ENCODE results near the gene ARL8B. TPM values are rescaled to one million over a fixed set of nuclear protein-coding genes. Genes with fewer than 3 reads are reported as not detected.

The ARL8B gene
- total RNA-seq (2014; rRNA removed) (43.8 and 45.3 TPM in 2 replicates), Bru-seq, nascent RNA (percentile 96 among the genes with signal in this experiment), BruChase-seq, experiment 1, labeled RNA remaining after a 6-hour chase (percentile 96 among the genes with signal in this experiment), BruChase-seq, experiment 2, labeled RNA remaining after a 2-hour chase (percentile 96 among the genes with signal in this experiment)
- long read RNA-seq, transcript ARL8B-201 (7 exons, 3,005 nt) = major isoform, 311 of 344 reads
- long read RNA-seq, partial matches to known transcripts = 6 of 344 reads
- long read RNA-seq, other reads (novel, unspliced or antisense) = 27 of 344 reads

DNA sequence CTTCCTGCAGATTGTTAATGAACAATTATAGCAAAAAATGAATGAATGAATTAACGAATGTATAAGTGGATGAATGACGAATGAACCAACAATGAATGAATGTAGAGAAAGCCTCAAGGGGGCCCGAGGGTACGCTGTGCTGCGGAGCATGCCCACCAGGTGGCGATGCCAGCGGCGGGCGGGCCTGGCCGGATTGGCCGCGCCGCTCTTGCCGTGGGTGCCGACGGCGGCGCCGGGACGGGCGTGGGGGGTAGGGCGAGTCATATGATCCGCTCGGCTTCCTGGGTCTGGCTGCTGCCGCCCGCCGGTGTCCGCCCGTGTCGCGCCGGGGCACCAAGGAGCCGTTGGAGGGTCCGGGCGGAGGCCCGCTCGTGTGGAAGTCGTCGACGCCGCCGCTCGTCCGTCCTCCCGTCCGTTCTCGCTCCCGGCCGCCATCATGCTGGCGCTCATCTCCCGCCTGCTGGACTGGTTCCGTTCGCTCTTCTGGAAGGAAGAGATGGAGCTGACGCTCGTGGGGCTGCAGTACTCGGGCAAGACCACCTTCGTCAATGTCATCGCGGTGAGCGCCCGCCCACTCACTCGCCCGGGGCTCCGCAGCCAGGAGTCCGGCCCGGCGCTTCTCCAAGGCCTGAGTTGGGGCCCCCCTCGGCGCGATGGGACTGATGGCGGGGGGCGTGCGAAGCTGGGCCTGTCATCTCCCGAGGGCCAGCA lies at the start of gene ARL8B:
Gene ARL8B (plus strand): TSS at position 263 of the 711 bp plus-strand sequence. CDS start 174 bp downstream, at position 437.
- Histone ChIP-seq H3K27ac (ENCODE audit: low read length) (peak within 1 kb of the TSS; percentile 78), H3K9me2 (replicated peaks; ENCODE audit: low read length) (no peaks in the 10 kb centered on the region), H3F3A (ENCODE audit: low read length, unreplicated experiment) (no peaks in the 10 kb centered on the region), H3K9me3 (ENCODE audit: low read length) (no peaks in the 10 kb centered on the region), H3K79me2 (ENCODE audit: low read length) (peaks cover 51% of the 10 kb centered on the region), H3K4me2 (ENCODE audit: low read length) (peak within 1 kb of the TSS; percentile 99), H3K4me1 (ENCODE audit: insufficient read depth, low read length) (peaks cover 31% of the 10 kb centered on the region), H4K20me1 (ENCODE audit: low read length) (peaks cover 39% of the 10 kb centered on the region), H2AFZ (ENCODE audit: low read length) (peak within 1 kb of the TSS; percentile 59), H3K4me3 (ENCODE audit: low read length) (peak within 1 kb of the TSS; percentile 93), H3K36me3 (ENCODE audit: low read depth, low read length) (0 out of 2 replicates have a peak, but pooled peaks cover 4% of the 10 kb centered on the region), H3K9ac (ENCODE audit: low read length) (peak within 1 kb of the TSS; percentile 96), H3K27me3 (ENCODE audit: low read length) (no peaks in the 10 kb centered on the region)
- ATAC-seq (peak; percentile 86), DNase-seq (peak; percentile 94)
- BruUV-seq (replicated peaks) = no TSS peak
- TF ChIP-seq, protein P1, sequence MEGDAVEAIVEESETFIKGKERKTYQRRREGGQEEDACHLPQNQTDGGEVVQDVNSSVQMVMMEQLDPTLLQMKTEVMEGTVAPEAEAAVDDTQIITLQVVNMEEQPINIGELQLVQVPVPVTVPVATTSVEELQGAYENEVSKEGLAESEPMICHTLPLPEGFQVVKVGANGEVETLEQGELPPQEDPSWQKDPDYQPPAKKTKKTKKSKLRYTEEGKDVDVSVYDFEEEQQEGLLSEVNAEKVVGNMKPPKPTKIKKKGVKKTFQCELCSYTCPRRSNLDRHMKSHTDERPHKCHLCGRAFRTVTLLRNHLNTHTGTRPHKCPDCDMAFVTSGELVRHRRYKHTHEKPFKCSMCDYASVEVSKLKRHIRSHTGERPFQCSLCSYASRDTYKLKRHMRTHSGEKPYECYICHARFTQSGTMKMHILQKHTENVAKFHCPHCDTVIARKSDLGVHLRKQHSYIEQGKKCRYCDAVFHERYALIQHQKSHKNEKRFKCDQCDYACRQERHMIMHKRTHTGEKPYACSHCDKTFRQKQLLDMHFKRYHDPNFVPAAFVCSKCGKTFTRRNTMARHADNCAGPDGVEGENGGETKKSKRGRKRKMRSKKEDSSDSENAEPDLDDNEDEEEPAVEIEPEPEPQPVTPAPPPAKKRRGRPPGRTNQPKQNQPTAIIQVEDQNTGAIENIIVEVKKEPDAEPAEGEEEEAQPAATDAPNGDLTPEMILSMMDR (conservative IDR thresholded peaks at IDR 0.05; ENCODE audit: low read depth, low read length) = peak; percentile 98
- TF ChIP-seq EZH2phosphoT487 (IDR thresholded peaks at IDR 0.05; ENCODE audit: borderline replicate concordance, low read length) = no peak
- CTCF ChIA-PET = no interaction called here
- intact Hi-C loops (cut with micrococcal nuclease) = loop anchor here (1.0 to 5.0 kb wide), 5 partner anchors 65 to 465 kb away; partner anchors contain the start of genes BHLHE40 and EDEM1
- POLR2A ChIA-PET (ENCODE audit: unreplicated experiment) = no interaction called here

DNA sequence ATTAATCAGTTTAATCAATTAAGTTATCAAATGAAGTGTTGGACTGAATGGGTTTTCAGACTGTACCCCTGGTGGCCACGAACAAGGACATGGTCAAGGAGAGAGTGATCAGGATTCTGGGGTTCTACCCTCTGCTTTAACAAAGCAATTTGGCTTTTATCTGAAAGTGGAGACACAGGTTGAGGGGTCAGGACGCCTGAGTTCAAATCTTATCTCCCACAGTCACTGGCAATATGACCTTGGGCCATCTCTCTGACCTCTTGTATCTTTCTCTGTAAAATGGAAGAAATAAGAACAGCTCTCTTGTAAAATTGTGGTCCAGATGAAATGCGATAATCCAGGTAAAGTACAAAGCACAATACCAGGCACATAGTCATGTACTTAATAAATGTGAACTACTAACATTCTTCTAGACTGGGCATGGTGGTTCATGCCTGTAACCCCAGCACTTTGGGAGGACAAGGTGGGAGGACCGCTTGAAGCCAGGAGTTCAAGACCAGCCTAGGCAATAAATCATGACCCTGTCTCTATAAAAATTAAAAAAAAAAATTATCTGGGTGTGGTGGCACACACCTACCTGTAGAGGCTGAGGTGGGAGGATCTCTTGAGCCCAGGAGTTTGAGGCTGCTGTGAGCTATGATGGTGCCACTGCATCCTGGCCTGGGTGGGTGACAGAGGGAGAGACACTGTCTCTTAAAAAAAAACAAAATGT lies 48.6 kb upstream of the ARL8B start:
- no TSS peak for BruUV-seq (replicated peaks)
- no peak for ATAC-seq
- H3K9ac ChIP-seq (ENCODE audit: low read length) = no peak overlapping the region
- no peak overlapping the region for H3K4me3 ChIP-seq (ENCODE audit: low read length)
- H4K20me1 ChIP-seq (ENCODE audit: low read length) = no peaks in the 10 kb centered on the region
- H3K4me1 ChIP-seq (ENCODE audit: insufficient read depth, low read length) = peaks cover 3% of the 10 kb centered on the region; the same call in 1 of the 2 replicates
- no peaks in the 10 kb centered on the region for H3K9me2 ChIP-seq (replicated peaks; ENCODE audit: low read length)
- CTCF ChIA-PET = no interaction called here
- no peak for DNase-seq
- no peak overlapping the region for H2AFZ ChIP-seq (ENCODE audit: low read length)
- H3K27ac ChIP-seq (ENCODE audit: low read length) = no peak overlapping the region
- H3K27me3 ChIP-seq (ENCODE audit: low read length) = no peaks in the 10 kb centered on the region
- no peaks in the 10 kb centered on the region for H3K36me3 ChIP-seq (ENCODE audit: low read depth, low read length)
- intact Hi-C loops (cut with micrococcal nuclease) = no loop called here
- TF ChIP-seq EZH2phosphoT487 (IDR thresholded peaks at IDR 0.05; ENCODE audit: borderline replicate concordance, low read length) (no peak), EZH2 (IDR thresholded peaks at IDR 0.05; ENCODE audit: low read length, unreplicated experiment) (no peak)
- TF ChIP-seq, protein P1 (conservative IDR thresholded peaks at IDR 0.05; ENCODE audit: low read depth, low read length) = no peak
- no peaks in the 10 kb centered on the region for H3K9me3 ChIP-seq (ENCODE audit: low read length)
- H3F3A ChIP-seq (ENCODE audit: low read length, unreplicated experiment) = no peaks in the 10 kb centered on the region
- H3K4me2 ChIP-seq (ENCODE audit: low read length) = no peak overlapping the region
- POLR2A ChIA-PET (ENCODE audit: unreplicated experiment) = no interaction called here
- H3K79me2 ChIP-seq (ENCODE audit: low read length) = no peaks in the 10 kb centered on the region

Measured in PC-3 (cell line).